GM12865 (cell line): ENCODE data around the gene PDE10A.

Experiments
- DNase-seq: peaks from one replicate; pipeline ENCODE4 v3.0.0; 2010; ENCODE audit warnings: low read depth
- H3K4me3 ChIP-seq: 2 replicates; pipeline ENCODE4 v1.5.1; 2011; ENCODE audit warnings: mild to moderate bottlenecking, low read depth, low read length, control low read depth
- CTCF ChIP-seq: IDR thresholded peaks from 2 replicates; pipeline ENCODE4 v1.5.1; 2011; ENCODE audit warnings: low read length, control low read depth, low read depth, inconsistent platforms; ENCODE audit not compliant: insufficient read depth; ENCODE audit errors: missing control alignments

PDE10A gene

GRCh38 chr6:165584541-165584940 lies 78.5 kb downstream of the PDE10A start:
- H3K4me3 ChIP-seq, result no peak overlapping the region
- no peak for DNase-seq
- TF ChIP-seq CTCF, result no peak

- H3K4me3 ChIP-seq, result no peak overlapping the region
- no peak for DNase-seq
- TF ChIP-seq CTCF, result no peak
Measured at GRCh38 chr6:165581678-165582077, 81.4 kb downstream of the PDE10A start.

GRCh38 chr6:165580136-165580535 lies 82.9 kb downstream of the PDE10A start:
- DNase-seq, result no peak
- H3K4me3 ChIP-seq, result no peak overlapping the region
- TF ChIP-seq CTCF, result no peak

- DNase-seq, result no peak
- no peak overlapping the region for H3K4me3 ChIP-seq
- no peak for TF ChIP-seq CTCF
Measured at GRCh38 chr6:165579151-165579550, 83.9 kb downstream of the PDE10A start.

- no peak for TF ChIP-seq CTCF
- no peak overlapping the region for H3K4me3 ChIP-seq
- no peak for DNase-seq
Measured at GRCh38 chr6:165577556-165577955, 85.5 kb downstream of the PDE10A start.

GRCh38 chr6:165575158-165575549 lies 87.9 kb downstream of the PDE10A start:
- no peak overlapping the region for H3K4me3 ChIP-seq
- no peak for DNase-seq
- TF ChIP-seq CTCF, result no peak
